ENCODE results near the gene ZNF487.

- TF ChIP-seq CTCF (IDR thresholded peaks at IDR 0.05) = no peak
- TF ChIP-seq EZH2 (IDR thresholded peaks at IDR 0.05; ENCODE audit: borderline replicate concordance, insufficient read depth, low read depth, low read length, poor library complexity, severe bottlenecking) = no peak
Observed at GRCh38 chr10:43404704-43405084, 32.2 kb upstream of the ZNF487 start.

Measured in B cell (primary cell).